ENCODE data around the gene ASIC2.

ASIC2 gene

DNA sequence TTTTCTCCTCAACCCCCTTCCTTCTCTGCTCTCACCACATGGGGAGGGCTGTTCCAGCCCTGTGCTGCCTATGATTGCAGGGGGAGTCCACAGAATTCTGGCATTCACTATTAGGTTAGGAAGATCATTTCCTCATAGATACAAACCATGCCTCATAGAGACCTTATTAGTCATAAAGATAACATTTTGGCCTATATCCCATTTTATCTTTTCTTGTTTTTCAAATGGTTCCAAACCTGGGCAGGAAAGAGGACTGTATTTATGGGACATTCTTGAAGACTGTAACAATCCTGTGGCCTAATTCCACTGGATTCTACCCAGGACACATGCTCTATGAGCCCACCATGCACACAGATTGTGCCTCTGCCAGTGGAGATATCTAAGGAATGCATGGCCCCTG lies 51.7 kb downstream of the ASIC2 start:
- Histone ChIP-seq H3K27ac (replicated peaks) (no peak overlapping the region), H3K4me3 (replicated peaks; ENCODE audit: insufficient read depth, low read length) (no peak overlapping the region), H3K27me3 (ENCODE audit: insufficient read depth, poor library complexity, severe bottlenecking) (no peaks in the 10 kb centered on the region)
- TF ChIP-seq POLR2AphosphoS5 (IDR thresholded peaks at IDR 0.05; ENCODE audit: low read depth) = no peak
- no peak for TF ChIP-seq GABPA (IDR thresholded peaks at IDR 0.05; ENCODE audit: low read depth)
- DNase-seq (ENCODE audit: low read depth in 1 of 2, low spot score in 1 of 2) = no peak

DNA sequence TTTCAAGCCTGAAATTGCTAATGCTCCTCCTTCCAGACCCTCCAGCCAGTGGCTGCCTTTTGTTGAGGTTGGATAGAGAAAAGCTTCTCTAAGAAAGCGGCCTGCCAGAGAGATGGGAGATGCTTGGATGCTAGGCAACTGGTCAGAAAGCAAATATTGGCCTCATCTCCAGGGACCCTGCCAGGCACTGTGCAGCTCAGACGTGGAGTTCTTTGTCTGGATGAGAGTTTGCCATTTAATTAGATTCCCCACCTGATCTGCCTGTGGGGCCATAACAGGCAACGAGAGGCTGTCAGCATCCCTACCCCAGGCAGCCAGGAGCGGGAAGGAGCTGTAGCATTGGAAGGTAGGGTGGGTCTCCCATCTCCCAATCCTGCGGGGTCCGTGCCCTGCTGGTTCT lies 52.7 kb downstream of the ASIC2 start:
- TF ChIP-seq, protein P1, sequence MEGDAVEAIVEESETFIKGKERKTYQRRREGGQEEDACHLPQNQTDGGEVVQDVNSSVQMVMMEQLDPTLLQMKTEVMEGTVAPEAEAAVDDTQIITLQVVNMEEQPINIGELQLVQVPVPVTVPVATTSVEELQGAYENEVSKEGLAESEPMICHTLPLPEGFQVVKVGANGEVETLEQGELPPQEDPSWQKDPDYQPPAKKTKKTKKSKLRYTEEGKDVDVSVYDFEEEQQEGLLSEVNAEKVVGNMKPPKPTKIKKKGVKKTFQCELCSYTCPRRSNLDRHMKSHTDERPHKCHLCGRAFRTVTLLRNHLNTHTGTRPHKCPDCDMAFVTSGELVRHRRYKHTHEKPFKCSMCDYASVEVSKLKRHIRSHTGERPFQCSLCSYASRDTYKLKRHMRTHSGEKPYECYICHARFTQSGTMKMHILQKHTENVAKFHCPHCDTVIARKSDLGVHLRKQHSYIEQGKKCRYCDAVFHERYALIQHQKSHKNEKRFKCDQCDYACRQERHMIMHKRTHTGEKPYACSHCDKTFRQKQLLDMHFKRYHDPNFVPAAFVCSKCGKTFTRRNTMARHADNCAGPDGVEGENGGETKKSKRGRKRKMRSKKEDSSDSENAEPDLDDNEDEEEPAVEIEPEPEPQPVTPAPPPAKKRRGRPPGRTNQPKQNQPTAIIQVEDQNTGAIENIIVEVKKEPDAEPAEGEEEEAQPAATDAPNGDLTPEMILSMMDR (IDR thresholded peaks at IDR 0.05; ENCODE audit: insufficient read depth, low read length) = no peak
- TF ChIP-seq SPI1 (IDR thresholded peaks at IDR 0.05; ENCODE audit: borderline replicate concordance, low read depth) (no peak), GABPA (IDR thresholded peaks at IDR 0.05; ENCODE audit: low read depth) (no peak)
- Histone ChIP-seq H3K27ac (replicated peaks) (no peak overlapping the region), H3K4me3 (replicated peaks; ENCODE audit: insufficient read depth, low read length) (no peak overlapping the region), H3K27me3 (ENCODE audit: insufficient read depth, poor library complexity, severe bottlenecking) (no peaks in the 10 kb centered on the region)
- DNase-seq (ENCODE audit: low read depth in 1 of 2, low spot score in 1 of 2) = no peak

DNA sequence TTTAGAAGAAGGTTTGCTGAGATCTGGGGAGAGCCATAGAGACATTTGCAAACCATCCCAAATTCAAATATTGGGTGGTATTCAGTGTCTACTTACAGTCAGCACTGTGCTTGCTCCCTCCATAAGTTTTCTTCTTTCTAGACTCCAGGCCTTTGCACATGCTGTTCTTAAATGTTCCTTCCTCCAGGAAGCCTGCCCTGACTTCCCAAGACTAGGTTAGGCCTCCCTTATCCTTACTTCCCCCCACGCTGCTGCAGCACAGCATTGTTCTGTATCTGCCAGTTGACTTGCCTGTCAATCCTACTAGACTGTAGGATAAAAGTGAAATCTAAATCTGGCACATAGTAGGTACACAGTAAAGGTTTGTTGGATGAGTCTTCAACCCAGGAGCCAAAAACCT lies 53.4 kb downstream of the ASIC2 start:
- H3K4me3 ChIP-seq (replicated peaks; ENCODE audit: insufficient read depth, low read length) = no peak overlapping the region
- H3K27me3 ChIP-seq (ENCODE audit: insufficient read depth, poor library complexity, severe bottlenecking) = no peaks in the 10 kb centered on the region
- no peak overlapping the region for H3K27ac ChIP-seq (replicated peaks)
- no peak for TF ChIP-seq POLR2AphosphoS5 (IDR thresholded peaks at IDR 0.05; ENCODE audit: low read depth)
- TF ChIP-seq, protein P2, sequence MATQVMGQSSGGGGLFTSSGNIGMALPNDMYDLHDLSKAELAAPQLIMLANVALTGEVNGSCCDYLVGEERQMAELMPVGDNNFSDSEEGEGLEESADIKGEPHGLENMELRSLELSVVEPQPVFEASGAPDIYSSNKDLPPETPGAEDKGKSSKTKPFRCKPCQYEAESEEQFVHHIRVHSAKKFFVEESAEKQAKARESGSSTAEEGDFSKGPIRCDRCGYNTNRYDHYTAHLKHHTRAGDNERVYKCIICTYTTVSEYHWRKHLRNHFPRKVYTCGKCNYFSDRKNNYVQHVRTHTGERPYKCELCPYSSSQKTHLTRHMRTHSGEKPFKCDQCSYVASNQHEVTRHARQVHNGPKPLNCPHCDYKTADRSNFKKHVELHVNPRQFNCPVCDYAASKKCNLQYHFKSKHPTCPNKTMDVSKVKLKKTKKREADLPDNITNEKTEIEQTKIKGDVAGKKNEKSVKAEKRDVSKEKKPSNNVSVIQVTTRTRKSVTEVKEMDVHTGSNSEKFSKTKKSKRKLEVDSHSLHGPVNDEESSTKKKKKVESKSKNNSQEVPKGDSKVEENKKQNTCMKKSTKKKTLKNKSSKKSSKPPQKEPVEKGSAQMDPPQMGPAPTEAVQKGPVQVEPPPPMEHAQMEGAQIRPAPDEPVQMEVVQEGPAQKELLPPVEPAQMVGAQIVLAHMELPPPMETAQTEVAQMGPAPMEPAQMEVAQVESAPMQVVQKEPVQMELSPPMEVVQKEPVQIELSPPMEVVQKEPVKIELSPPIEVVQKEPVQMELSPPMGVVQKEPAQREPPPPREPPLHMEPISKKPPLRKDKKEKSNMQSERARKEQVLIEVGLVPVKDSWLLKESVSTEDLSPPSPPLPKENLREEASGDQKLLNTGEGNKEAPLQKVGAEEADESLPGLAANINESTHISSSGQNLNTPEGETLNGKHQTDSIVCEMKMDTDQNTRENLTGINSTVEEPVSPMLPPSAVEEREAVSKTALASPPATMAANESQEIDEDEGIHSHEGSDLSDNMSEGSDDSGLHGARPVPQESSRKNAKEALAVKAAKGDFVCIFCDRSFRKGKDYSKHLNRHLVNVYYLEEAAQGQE (IDR thresholded peaks at IDR 0.05; ENCODE audit: insufficient replicate concordance, low read depth) = no peak
- TF ChIP-seq GABPA (IDR thresholded peaks at IDR 0.05; ENCODE audit: low read depth) = no peak
- TF ChIP-seq, protein P1 (IDR thresholded peaks at IDR 0.05; ENCODE audit: insufficient read depth, low read length) = no peak
- TF ChIP-seq SPI1 (IDR thresholded peaks at IDR 0.05; ENCODE audit: borderline replicate concordance, low read depth) = no peak
- DNase-seq (ENCODE audit: low read depth in 1 of 2, low spot score in 1 of 2) = no peak

DNA sequence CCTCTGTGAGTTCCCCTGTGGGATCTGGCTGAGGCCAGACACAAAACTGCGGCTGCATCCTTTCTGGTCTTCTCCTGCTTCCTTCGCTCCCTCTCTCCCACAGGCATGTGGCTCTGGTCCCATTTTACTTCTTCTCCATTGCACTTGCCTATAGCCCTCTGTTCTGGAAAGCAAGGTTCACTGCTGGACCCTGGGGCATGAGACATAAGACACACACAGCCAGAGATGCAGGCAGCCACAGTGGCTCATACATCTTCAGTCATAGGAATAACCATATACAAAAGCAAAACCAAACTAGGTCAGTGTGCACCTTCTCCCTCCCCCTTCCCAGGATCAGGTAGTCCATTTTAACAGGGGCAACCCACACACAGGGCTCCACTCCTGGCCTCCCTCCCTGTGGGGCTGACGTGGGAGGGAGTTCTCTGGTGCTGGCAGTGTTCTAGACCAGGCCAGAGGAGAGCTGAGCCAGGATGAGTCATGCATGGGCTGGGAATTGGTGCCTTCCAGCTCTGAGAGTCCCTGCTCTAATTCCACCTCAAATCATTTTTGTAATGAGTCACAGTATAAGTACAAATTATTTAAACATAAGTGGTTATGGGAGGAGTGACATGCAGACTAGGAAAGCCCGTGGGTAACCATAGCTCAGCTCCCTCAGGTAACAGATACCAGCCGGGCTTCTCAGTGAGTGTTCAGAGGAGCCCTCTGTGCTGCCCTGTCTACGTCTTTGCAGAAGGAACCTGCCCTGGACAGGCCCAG lies 58.0 kb downstream of the ASIC2 start:
- H3K27ac ChIP-seq (replicated peaks) = no peak overlapping the region
- H3K27me3 ChIP-seq (ENCODE audit: insufficient read depth, poor library complexity, severe bottlenecking) = no peaks in the 10 kb centered on the region
- H3K4me3 ChIP-seq (replicated peaks; ENCODE audit: insufficient read depth, low read length) = no peak overlapping the region
- no peak for DNase-seq (ENCODE audit: low read depth in 1 of 2, low spot score in 1 of 2)
- TF ChIP-seq, protein P2 (IDR thresholded peaks at IDR 0.05; ENCODE audit: insufficient replicate concordance, low read depth) = no peak
- TF ChIP-seq GABPA (IDR thresholded peaks at IDR 0.05; ENCODE audit: low read depth) (no peak), SPI1 (IDR thresholded peaks at IDR 0.05; ENCODE audit: borderline replicate concordance, low read depth) (no peak), POLR2AphosphoS5 (IDR thresholded peaks at IDR 0.05; ENCODE audit: low read depth) (no peak)
- TF ChIP-seq, protein P1 (IDR thresholded peaks at IDR 0.05; ENCODE audit: insufficient read depth, low read length) = no peak

Measured in HL-60 (cell line).